Prostate gland (tissue), 2 donors: ENCODE data around the gene NBAS. TPM values are rescaled to one million over a fixed set of nuclear protein-coding genes. Genes with fewer than 3 reads are reported as not detected.

Experiments
- DNase-seq: peaks from one replicate; pipeline ENCODE4 v3.0.0-alpha.2; 2019; ENCODE audit warnings: low spot score
- H3K27ac ChIP-seq, 2 donors: fragments of 200-600 bp; sonication (generic); 2 replicates each; pipeline ENCODE4 v1.5.1; 2017 to 2019
- H3K27me3 ChIP-seq: fragments of 200-600 bp; sonication (generic); replicated peaks from 2 replicates; pipeline ENCODE4 v1.5.1; 2019; ENCODE audit not compliant: insufficient read depth
- H3K36me3 ChIP-seq, 2 donors: fragments of 200-600 bp; sonication (generic); 1 replicate in 1 of 2; 2 replicates in 1 of 2; pipeline versions ENCODE4 v1.5.1 to v1.8.1; 2017 to 2019
- H3K4me1 ChIP-seq: fragments of 200-600 bp; sonication (generic); replicated peaks from 2 replicates; pipeline ENCODE4 v1.5.1; 2019
- H3K4me3 ChIP-seq, 2 donors: fragments of 200-600 bp; sonication (generic); 2 replicates each; pipeline ENCODE4 v1.5.1; 2017 to 2019
- H3K9me3 ChIP-seq: fragments of 200-600 bp; sonication (generic); 2 replicates; pipeline ENCODE4 v1.5.1; 2017
- POLR2A ChIP-seq: fragments of 450-650 bp; IDR thresholded peaks from one replicate; pipeline ENCODE4 v1.6.1; 2016; ENCODE audit warnings: antibody characterized with exemption, mild to moderate bottlenecking
- POLR2AphosphoS5 ChIP-seq: sonication (generic); formaldehyde crosslinking; IDR thresholded peaks from one replicate; pipeline ENCODE4 v1.6.1; 2017; ENCODE audit warnings: antibody characterized with exemption
- WGBS: methylation state at CpG from one replicate; pipeline ENCODE4 v1.1.5; 2018; 5-methylcytosine and 5-hydroxymethylcytosine counted together
- intact Hi-C: fragments of 100-400 bp; cut with DNase I; formaldehyde crosslinking; loops from one replicate; pipeline ENCODE4 v1.14.2; 2022
- total RNA-seq, 2 donors: library from RNA; depleted of rRNA; stranded (reverse); fragments of >200 nt; gene quantifications; one replicate each; pipeline ENCODE4 v1.1.0, GENCODE V29; 2016
- TF ChIP-seq, protein P1 (sequence below), 4 experiments: fragments of 200-600 bp in 2 of 4; fragments of 450-650 bp in 2 of 4; sonication (generic) in 2 of 4; IDR thresholded peaks; 1 replicate in 3 of 4; 2 replicates in 1 of 4; pipeline ENCODE4 v1.5.1; 2016 to 2019; ENCODE audit warnings: antibody characterized with exemption in 4 of 4, mild to moderate bottlenecking in 2 of 4, moderate library complexity in 2 of 4

Gene NBAS
- total RNA-seq, 2 donors from 2014 or later, result 34.8 to 55.0 TPM

DNA sequence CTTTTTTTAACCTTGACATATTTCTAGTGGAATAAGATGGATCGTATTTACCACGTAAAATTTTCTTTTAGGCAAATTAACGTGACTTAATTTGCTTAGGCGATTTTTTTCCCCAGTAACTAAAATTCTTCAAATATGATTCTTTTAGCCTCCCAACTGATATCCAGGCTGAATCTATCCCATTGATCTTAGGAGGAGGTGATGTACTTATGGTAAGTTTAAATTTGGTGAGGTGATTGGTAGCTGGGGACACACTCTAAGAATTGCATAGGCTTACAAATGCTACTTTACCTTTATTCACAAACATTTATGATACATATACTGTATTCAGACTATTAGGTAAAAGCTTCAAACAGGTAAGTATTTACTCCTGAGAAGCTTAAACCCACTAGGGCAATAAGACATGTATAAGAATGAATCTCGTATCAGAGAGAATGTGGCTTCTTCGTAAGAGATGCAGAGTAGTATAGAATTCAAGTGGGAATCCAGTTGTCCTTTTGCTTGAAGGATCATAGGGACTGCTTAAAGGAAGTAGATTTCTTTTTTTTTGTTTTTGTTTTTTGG, 34.3 kb upstream of the NBAS start:
- Histone ChIP-seq H3K9me3 (no peaks in the 10 kb centered on the region), H3K27me3 (no peaks in the 10 kb centered on the region), H3K36me3 (peaks cover 5 to 8% of the 10 kb centered on the region in 2 donors), H3K4me3 (no peak overlapping the region), H3K27ac (no peak overlapping the region), H3K4me1 (peaks cover 3% of the 10 kb centered on the region)
- no peak for TF ChIP-seq POLR2A
- no peak for TF ChIP-seq POLR2AphosphoS5
- TF ChIP-seq, protein P1, sequence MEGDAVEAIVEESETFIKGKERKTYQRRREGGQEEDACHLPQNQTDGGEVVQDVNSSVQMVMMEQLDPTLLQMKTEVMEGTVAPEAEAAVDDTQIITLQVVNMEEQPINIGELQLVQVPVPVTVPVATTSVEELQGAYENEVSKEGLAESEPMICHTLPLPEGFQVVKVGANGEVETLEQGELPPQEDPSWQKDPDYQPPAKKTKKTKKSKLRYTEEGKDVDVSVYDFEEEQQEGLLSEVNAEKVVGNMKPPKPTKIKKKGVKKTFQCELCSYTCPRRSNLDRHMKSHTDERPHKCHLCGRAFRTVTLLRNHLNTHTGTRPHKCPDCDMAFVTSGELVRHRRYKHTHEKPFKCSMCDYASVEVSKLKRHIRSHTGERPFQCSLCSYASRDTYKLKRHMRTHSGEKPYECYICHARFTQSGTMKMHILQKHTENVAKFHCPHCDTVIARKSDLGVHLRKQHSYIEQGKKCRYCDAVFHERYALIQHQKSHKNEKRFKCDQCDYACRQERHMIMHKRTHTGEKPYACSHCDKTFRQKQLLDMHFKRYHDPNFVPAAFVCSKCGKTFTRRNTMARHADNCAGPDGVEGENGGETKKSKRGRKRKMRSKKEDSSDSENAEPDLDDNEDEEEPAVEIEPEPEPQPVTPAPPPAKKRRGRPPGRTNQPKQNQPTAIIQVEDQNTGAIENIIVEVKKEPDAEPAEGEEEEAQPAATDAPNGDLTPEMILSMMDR (IDR thresholded peaks at IDR 0.05), result no peak
- DNase-seq, result no peak
- intact Hi-C loops, result no loop called here
- WGBS, result 96% methylated on average over 6 of the region's 6 CpGs

DNA sequence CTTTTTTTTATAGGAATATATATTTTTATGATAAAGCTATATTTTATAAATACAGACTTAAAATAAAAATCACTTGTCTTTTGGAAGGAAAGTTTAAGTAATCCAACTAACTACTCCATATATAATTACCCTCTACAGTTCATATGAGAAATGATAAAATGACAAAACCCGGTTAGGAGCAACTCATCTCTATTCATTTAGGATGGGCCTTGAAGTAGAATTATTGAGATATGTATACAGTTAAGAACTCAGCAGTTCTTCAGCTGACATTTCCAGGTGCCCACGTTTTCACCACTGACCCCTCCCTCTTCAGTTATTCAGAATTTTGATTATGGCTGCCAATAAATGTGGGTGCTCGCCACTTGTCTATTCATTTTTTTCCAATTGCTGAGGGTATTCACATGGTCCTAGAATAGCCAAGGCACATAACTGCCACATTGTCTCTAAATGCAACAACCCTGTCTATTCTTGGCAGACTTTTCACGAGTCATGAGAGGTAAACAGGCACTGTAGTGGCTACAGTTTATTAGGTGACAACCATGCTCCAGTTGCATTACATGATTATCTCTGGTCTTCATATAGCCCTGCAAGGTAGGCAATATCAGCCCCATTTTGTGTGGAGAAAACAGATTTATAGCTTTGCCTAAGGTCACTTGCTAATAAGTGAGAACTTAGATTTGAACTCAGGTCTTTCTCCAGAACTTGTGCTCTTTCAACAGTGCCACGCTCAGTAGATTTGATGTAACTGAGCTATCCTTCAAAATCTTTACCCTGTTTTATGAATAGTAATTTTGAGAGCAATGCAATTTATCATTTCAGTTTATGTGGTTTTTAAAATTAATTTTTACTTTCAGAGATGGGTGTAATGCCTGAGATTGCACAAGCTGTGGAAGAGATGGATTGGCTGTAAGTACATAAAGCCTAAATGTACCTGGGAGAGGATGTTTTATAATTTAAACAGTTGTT, 33.4 kb upstream of the NBAS start:
- no peak overlapping the region for H3K4me3 ChIP-seq
- intact Hi-C loops, result no loop called here
- no peaks in the 10 kb centered on the region for H3K27me3 ChIP-seq
- no peak overlapping the region for H3K27ac ChIP-seq
- peaks cover 3% of the 10 kb centered on the region for H3K4me1 ChIP-seq
- TF ChIP-seq POLR2AphosphoS5 (no peak), POLR2A (no peak)
- TF ChIP-seq, protein P1 (IDR thresholded peaks at IDR 0.05), result no peak
- no peak for DNase-seq
- 64% methylated on average over 5 of the region's 5 CpGs for WGBS
- H3K36me3 ChIP-seq, result peaks cover 0 to 8% of the 10 kb centered on the region in 2 donors
- H3K9me3 ChIP-seq, result no peaks in the 10 kb centered on the region

DNA sequence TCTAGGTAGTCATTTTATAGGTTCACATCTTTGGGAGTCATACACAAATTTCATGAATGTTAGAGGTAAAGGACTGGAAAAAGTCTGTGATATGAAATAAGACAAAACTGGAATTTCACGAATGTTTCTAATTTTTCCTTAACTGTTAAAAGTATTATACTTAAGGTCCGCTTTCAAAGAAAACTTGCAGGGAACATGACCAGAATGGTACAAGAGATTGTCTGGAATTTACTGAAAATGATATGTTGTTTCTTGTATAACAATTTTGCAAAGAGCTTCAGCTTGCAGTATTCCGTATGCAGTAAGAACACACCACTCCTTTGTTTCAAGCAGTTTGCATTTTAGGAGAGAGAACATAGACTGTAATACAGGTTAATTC, 32.2 kb upstream of the NBAS start:
- Histone ChIP-seq H3K36me3 (peaks cover 0 to 8% of the 10 kb centered on the region in 2 donors), H3K9me3 (no peaks in the 10 kb centered on the region), H3K27me3 (no peaks in the 10 kb centered on the region), H3K27ac (no peak overlapping the region), H3K4me1 (peaks cover 3% of the 10 kb centered on the region), H3K4me3 (no peak overlapping the region)
- TF ChIP-seq POLR2A, result no peak
- DNase-seq, result no peak
- intact Hi-C loops, result no loop called here
- WGBS, result 86% methylated on average over 3 of the region's 3 CpGs

DNA sequence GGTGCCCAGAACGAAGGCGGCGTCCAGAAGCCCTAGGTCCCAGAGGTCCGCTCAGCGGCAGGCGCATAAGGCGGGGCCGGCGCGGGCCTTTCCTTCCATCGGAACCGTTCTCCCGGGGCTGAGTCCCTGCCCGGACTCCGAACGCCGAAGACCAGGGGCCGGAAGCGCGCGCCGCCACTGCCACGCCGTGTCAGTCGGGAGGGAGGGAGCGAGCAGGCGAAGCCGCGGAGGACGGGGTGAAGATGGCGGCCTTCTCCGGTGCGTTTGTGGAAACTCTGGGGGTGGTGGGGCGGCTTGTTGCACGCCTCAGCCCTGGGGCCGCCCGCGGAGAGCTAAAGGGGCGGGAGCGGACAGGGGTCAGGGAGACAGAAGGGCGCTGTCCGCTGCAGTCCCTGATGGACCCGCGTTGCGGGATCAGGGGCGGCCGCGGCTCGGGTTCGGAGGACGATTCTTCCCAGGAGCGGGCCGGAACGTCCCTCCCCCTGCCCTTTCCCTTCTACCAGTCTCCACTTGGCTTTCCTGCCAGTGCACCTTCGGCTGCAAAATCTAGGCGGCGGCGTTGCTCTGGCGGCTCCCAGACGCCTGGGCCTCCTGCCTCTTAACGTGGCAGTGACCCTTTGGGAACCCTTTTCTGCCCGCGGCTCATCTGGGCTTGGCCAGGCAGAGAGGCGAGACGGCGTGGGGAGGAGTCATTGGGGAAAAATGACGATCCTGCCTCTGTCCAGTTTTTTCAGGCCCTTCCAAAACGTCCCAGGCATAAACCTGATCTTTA, 30.7 kb upstream of the NBAS start, which contains the start of gene DDX1:
TSS of gene DDX1 (plus strand) at position 177 of the 772 bp plus-strand sequence. CDS start at position 243, 66 bp downstream.
- peak; percentile 67 for DNase-seq
- Histone ChIP-seq H3K4me1 (peaks cover 3% of the 10 kb centered on the region), H3K27ac (peak within 1 kb of the TSS; percentile 84 to 92), H3K27me3 (no peaks in the 10 kb centered on the region), H3K36me3 (peaks cover 0 to under 1% of the 10 kb centered on the region in 2 donors), H3K4me3 (peak within 1 kb of the TSS; percentile 94 to 95), H3K9me3 (no peaks in the 10 kb centered on the region)
- 0% methylated on average over 55 of the region's 68 CpGs for WGBS
- TF ChIP-seq POLR2AphosphoS5 (peak; percentile 92), POLR2A (peak; percentile 52)
- TF ChIP-seq, protein P1 (IDR thresholded peaks at IDR 0.05), result peak in 1 of 4 experiments; percentile 6
- intact Hi-C loops, result no loop called here

DNA sequence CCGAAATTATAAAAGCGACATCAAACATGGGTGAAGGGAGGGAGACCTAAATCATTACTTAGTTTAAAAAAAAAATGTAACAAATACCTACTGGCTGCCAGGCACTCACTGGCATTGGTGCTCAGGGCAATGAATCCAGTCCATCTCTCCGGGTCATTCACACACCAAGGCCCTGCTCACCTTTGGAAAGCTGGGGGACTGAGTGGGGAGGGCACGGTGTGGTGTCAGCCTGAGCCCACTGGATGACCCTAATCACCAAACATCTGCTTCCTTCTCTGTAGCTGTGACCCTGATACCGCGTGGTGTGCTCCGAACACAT, 30.2 kb upstream of the NBAS start:
- intact Hi-C loops, result no loop called here
- Histone ChIP-seq H3K36me3 (no peaks in the 10 kb centered on the region), H3K9me3 (no peaks in the 10 kb centered on the region), H3K4me3 (peak overlapping the region; percentile 94 to 95), H3K4me1 (peaks cover 3% of the 10 kb centered on the region), H3K27ac (peak overlapping the region; percentile 84 to 92), H3K27me3 (no peaks in the 10 kb centered on the region)
- no peak for DNase-seq
- TF ChIP-seq, protein P1 (IDR thresholded peaks at IDR 0.05), result no peak
- TF ChIP-seq POLR2AphosphoS5, result no peak
- 14% methylated on average over 7 of the region's 7 CpGs for WGBS
